ENCODE results near the gene DMKN.

The DMKN gene

GRCh38 chr19:35451338-35452096 lies 61.9 kb downstream of the DMKN start:
- DNase-seq = no peak
- Histone ChIP-seq H3K36me3 (replicated peaks) (no peaks in the 10 kb centered on the region), H3K27me3 (replicated peaks) (no peaks in the 10 kb centered on the region), H3K27ac (no peak overlapping the region), H3K4me3 (ENCODE audit: low read depth, low read length) (no peak overlapping the region)
- in situ Hi-C loops (cut with HindIII; ENCODE audit: low pct_ligation_motif_present, low sequenced_read_pairs) = no loop called here
- TF ChIP-seq CTCF (IDR thresholded peaks at IDR 0.05; ENCODE audit: low read depth, low read length, missing control alignments) = no peak

GRCh38 chr19:35449359-35450043 lies 63.9 kb downstream of the DMKN start:
- H3K27ac ChIP-seq = no peak overlapping the region
- no peak overlapping the region for H3K4me3 ChIP-seq (ENCODE audit: low read depth, low read length)
- TF ChIP-seq CTCF (IDR thresholded peaks at IDR 0.05; ENCODE audit: low read depth, low read length, missing control alignments) = no peak
- DNase-seq = no peak
- in situ Hi-C loops (cut with HindIII; ENCODE audit: low pct_ligation_motif_present, low sequenced_read_pairs) = no loop called here
- H3K27me3 ChIP-seq (replicated peaks) = no peaks in the 10 kb centered on the region
- H3K36me3 ChIP-seq (replicated peaks) = no peaks in the 10 kb centered on the region

- no peak for TF ChIP-seq CTCF (IDR thresholded peaks at IDR 0.05; ENCODE audit: low read depth, low read length, missing control alignments)
- Histone ChIP-seq H3K4me3 (ENCODE audit: low read depth, low read length) (no peak within 1 kb of the TSS), H3K27me3 (replicated peaks) (no peaks in the 10 kb centered on the region), H3K27ac (no peak within 1 kb of the TSS), H3K36me3 (replicated peaks) (no peaks in the 10 kb centered on the region)
- DNase-seq = no peak
- in situ Hi-C loops (cut with HindIII; ENCODE audit: low pct_ligation_motif_present, low sequenced_read_pairs) = no loop called here
Observed at GRCh38 chr19:35447606-35448469, 65.6 kb downstream of the DMKN start, which contains the start of gene FFAR2. Gene FFAR2 (plus strand): TSS chr19:35448257. CDS start chr19:35449715, 1,458 bp downstream.
